ENCODE measurements around the gene LRRC4C.
"Not testable (repeated sequence)": the region's sequence is repeated elsewhere in the genome, so short reads cannot be mapped to it uniquely, and the experiment has no call there.

The LRRC4C gene

GRCh38 chr11:40522080-40522479 is 937.4 kb downstream of the LRRC4C start:
- not testable (repeated sequence) for H3K36me3 ChIP-seq (ENCODE audit: control insufficient read depth, low read depth, low read length); H3K9me3 ChIP-seq (ENCODE audit: control insufficient read depth, low read depth, low read length); H3K9ac ChIP-seq (ENCODE audit: low read length); H3K27ac ChIP-seq (ENCODE audit: low read length); H3K4me1 ChIP-seq (ENCODE audit: control insufficient read depth, low read depth, low read length); H3K4me3 ChIP-seq (ENCODE audit: low read length); H3K27me3 ChIP-seq (ENCODE audit: control insufficient read depth, insufficient read depth, low read length)

- Histone ChIP-seq H3K27me3 (ENCODE audit: control insufficient read depth, insufficient read depth, low read length) (no peaks in the 10 kb centered on the region), H3K9ac (ENCODE audit: low read length) (no peak overlapping the region), H3K27ac (ENCODE audit: low read length) (no peak overlapping the region), H3K36me3 (ENCODE audit: control insufficient read depth, low read depth, low read length) (no peaks in the 10 kb centered on the region), H3K9me3 (ENCODE audit: control insufficient read depth, low read depth, low read length) (no peaks in the 10 kb centered on the region), H3K4me3 (ENCODE audit: low read length) (no peak overlapping the region), H3K4me1 (ENCODE audit: control insufficient read depth, low read depth, low read length) (no peaks in the 10 kb centered on the region)
Measured at GRCh38 chr11:40517122-40517521, 942.3 kb downstream of the LRRC4C start.

- Histone ChIP-seq H3K36me3 (ENCODE audit: control insufficient read depth, low read depth, low read length) (no peaks in the 10 kb centered on the region), H3K27me3 (ENCODE audit: control insufficient read depth, insufficient read depth, low read length) (no peaks in the 10 kb centered on the region), H3K4me3 (ENCODE audit: low read length) (no peak overlapping the region), H3K9me3 (ENCODE audit: control insufficient read depth, low read depth, low read length) (no peaks in the 10 kb centered on the region), H3K27ac (ENCODE audit: low read length) (no peak overlapping the region), H3K4me1 (ENCODE audit: control insufficient read depth, low read depth, low read length) (no peaks in the 10 kb centered on the region), H3K9ac (ENCODE audit: low read length) (no peak overlapping the region)
Measured at GRCh38 chr11:40514124-40514523, 945.3 kb downstream of the LRRC4C start.

GRCh38 chr11:40513281-40513680 is 946.2 kb downstream of the LRRC4C start:
- no peaks in the 10 kb centered on the region for H3K27me3 ChIP-seq (ENCODE audit: control insufficient read depth, insufficient read depth, low read length)
- no peak overlapping the region for H3K4me3 ChIP-seq (ENCODE audit: low read length)
- H3K27ac ChIP-seq (ENCODE audit: low read length), result no peak overlapping the region
- H3K36me3 ChIP-seq (ENCODE audit: control insufficient read depth, low read depth, low read length), result no peaks in the 10 kb centered on the region
- H3K9ac ChIP-seq (ENCODE audit: low read length), result no peak overlapping the region
- no peaks in the 10 kb centered on the region for H3K4me1 ChIP-seq (ENCODE audit: control insufficient read depth, low read depth, low read length)
- H3K9me3 ChIP-seq (ENCODE audit: control insufficient read depth, low read depth, low read length), result no peaks in the 10 kb centered on the region

- Histone ChIP-seq H3K9ac (ENCODE audit: low read length) (no peak overlapping the region), H3K9me3 (ENCODE audit: control insufficient read depth, low read depth, low read length) (no peaks in the 10 kb centered on the region), H3K27me3 (ENCODE audit: control insufficient read depth, insufficient read depth, low read length) (no peaks in the 10 kb centered on the region), H3K27ac (ENCODE audit: low read length) (no peak overlapping the region), H3K4me3 (ENCODE audit: low read length) (no peak overlapping the region), H3K4me1 (ENCODE audit: control insufficient read depth, low read depth, low read length) (no peaks in the 10 kb centered on the region), H3K36me3 (ENCODE audit: control insufficient read depth, low read depth, low read length) (no peaks in the 10 kb centered on the region)
Measured at GRCh38 chr11:40508303-40508702, 951.1 kb downstream of the LRRC4C start.

- Histone ChIP-seq H3K27ac (ENCODE audit: low read length) (no peak overlapping the region), H3K27me3 (ENCODE audit: control insufficient read depth, insufficient read depth, low read length) (no peaks in the 10 kb centered on the region), H3K9ac (ENCODE audit: low read length) (no peak overlapping the region), H3K4me3 (ENCODE audit: low read length) (no peak overlapping the region), H3K36me3 (ENCODE audit: control insufficient read depth, low read depth, low read length) (no peaks in the 10 kb centered on the region), H3K4me1 (ENCODE audit: control insufficient read depth, low read depth, low read length) (no peaks in the 10 kb centered on the region), H3K9me3 (ENCODE audit: control insufficient read depth, low read depth, low read length) (no peaks in the 10 kb centered on the region)
Measured at GRCh38 chr11:40506226-40506625, 953.2 kb downstream of the LRRC4C start.

- Histone ChIP-seq H3K36me3 (ENCODE audit: control insufficient read depth, low read depth, low read length) (no peaks in the 10 kb centered on the region), H3K4me1 (ENCODE audit: control insufficient read depth, low read depth, low read length) (no peaks in the 10 kb centered on the region), H3K27ac (ENCODE audit: low read length) (no peak overlapping the region), H3K9ac (ENCODE audit: low read length) (no peak overlapping the region), H3K9me3 (ENCODE audit: control insufficient read depth, low read depth, low read length) (no peaks in the 10 kb centered on the region), H3K4me3 (ENCODE audit: low read length) (no peak overlapping the region), H3K27me3 (ENCODE audit: control insufficient read depth, insufficient read depth, low read length) (no peaks in the 10 kb centered on the region)
Measured at GRCh38 chr11:40491341-40491740, 968.1 kb downstream of the LRRC4C start.

GRCh38 chr11:40467771-40468170 is 991.7 kb downstream of the LRRC4C start:
- Histone ChIP-seq H3K9ac (ENCODE audit: low read length) (no peak overlapping the region), H3K9me3 (ENCODE audit: control insufficient read depth, low read depth, low read length) (no peaks in the 10 kb centered on the region), H3K27me3 (ENCODE audit: control insufficient read depth, insufficient read depth, low read length) (no peaks in the 10 kb centered on the region), H3K27ac (ENCODE audit: low read length) (no peak overlapping the region), H3K4me3 (ENCODE audit: low read length) (no peak overlapping the region), H3K4me1 (ENCODE audit: control insufficient read depth, low read depth, low read length) (no peaks in the 10 kb centered on the region), H3K36me3 (ENCODE audit: control insufficient read depth, low read depth, low read length) (no peaks in the 10 kb centered on the region)

GRCh38 chr11:40445391-40445790 is 1014.1 kb downstream of the LRRC4C start:
- Histone ChIP-seq H3K4me3 (ENCODE audit: low read length) (no peak overlapping the region), H3K9ac (ENCODE audit: low read length) (no peak overlapping the region), H3K9me3 (ENCODE audit: control insufficient read depth, low read depth, low read length) (peaks cover 16% of the 10 kb centered on the region), H3K27me3 (ENCODE audit: control insufficient read depth, insufficient read depth, low read length) (no peaks in the 10 kb centered on the region), H3K27ac (ENCODE audit: low read length) (no peak overlapping the region), H3K36me3 (ENCODE audit: control insufficient read depth, low read depth, low read length) (no peaks in the 10 kb centered on the region), H3K4me1 (ENCODE audit: control insufficient read depth, low read depth, low read length) (peaks cover 8% of the 10 kb centered on the region)

GRCh38 chr11:40444151-40444550 is 1015.3 kb downstream of the LRRC4C start:
- Histone ChIP-seq H3K4me1 (ENCODE audit: control insufficient read depth, low read depth, low read length) (peaks cover 8% of the 10 kb centered on the region), H3K9ac (ENCODE audit: low read length) (no peak overlapping the region), H3K27me3 (ENCODE audit: control insufficient read depth, insufficient read depth, low read length) (no peaks in the 10 kb centered on the region), H3K4me3 (ENCODE audit: low read length) (no peak overlapping the region), H3K36me3 (ENCODE audit: control insufficient read depth, low read depth, low read length) (no peaks in the 10 kb centered on the region), H3K27ac (ENCODE audit: low read length) (no peak overlapping the region), H3K9me3 (ENCODE audit: control insufficient read depth, low read depth, low read length) (peaks cover 16% of the 10 kb centered on the region)

- no peaks in the 10 kb centered on the region for H3K4me1 ChIP-seq (ENCODE audit: control insufficient read depth, low read depth, low read length)
- H3K36me3 ChIP-seq (ENCODE audit: control insufficient read depth, low read depth, low read length), result no peaks in the 10 kb centered on the region
- H3K4me3 ChIP-seq (ENCODE audit: low read length), result no peak overlapping the region
- H3K27me3 ChIP-seq (ENCODE audit: control insufficient read depth, insufficient read depth, low read length), result no peaks in the 10 kb centered on the region
- H3K9me3 ChIP-seq (ENCODE audit: control insufficient read depth, low read depth, low read length), result no peaks in the 10 kb centered on the region
- H3K9ac ChIP-seq (ENCODE audit: low read length), result no peak overlapping the region
- H3K27ac ChIP-seq (ENCODE audit: low read length), result no peak overlapping the region
Measured at GRCh38 chr11:40435344-40435743, 1024.1 kb downstream of the LRRC4C start.

GRCh38 chr11:40434926-40435325 is 1024.5 kb downstream of the LRRC4C start:
- H3K4me1 ChIP-seq (ENCODE audit: control insufficient read depth, low read depth, low read length), result no peaks in the 10 kb centered on the region
- no peak overlapping the region for H3K9ac ChIP-seq (ENCODE audit: low read length)
- no peaks in the 10 kb centered on the region for H3K36me3 ChIP-seq (ENCODE audit: control insufficient read depth, low read depth, low read length)
- no peak overlapping the region for H3K4me3 ChIP-seq (ENCODE audit: low read length)
- no peaks in the 10 kb centered on the region for H3K9me3 ChIP-seq (ENCODE audit: control insufficient read depth, low read depth, low read length)
- H3K27me3 ChIP-seq (ENCODE audit: control insufficient read depth, insufficient read depth, low read length), result no peaks in the 10 kb centered on the region
- H3K27ac ChIP-seq (ENCODE audit: low read length), result no peak overlapping the region

Measured in iPS-18a (cell line).